Adrenal gland (tissue), 5 donors: ENCODE measurements around the gene VWA1.

Experiments used
- CTCF ChIP-seq, 6 experiments: fragments of 450-650 bp in 4 of 6; fragments of 200-600 bp in 2 of 6; sonication (generic) in 1 of 6; IDR thresholded peaks; 1 replicate in 5 of 6; 2 replicates in 1 of 6; pipeline versions ENCODE4 v1.5.1 to v1.8.0; 2016 to 2021; ENCODE audit warnings: antibody characterized with exemption in 6 of 6, mild to moderate bottlenecking in 2 of 6, moderate library complexity in 1 of 6
- POLR2A ChIP-seq, 2 donors: fragments of 450-650 bp; IDR thresholded peaks; one replicate each; pipeline ENCODE4 v1.6.1; 2017; ENCODE audit warnings: antibody characterized with exemption in 2 of 2, mild to moderate bottlenecking in 2 of 2, moderate library complexity in 1 of 2
- donor health status: DM: no; HTN: no; CAD: no.

DNA sequence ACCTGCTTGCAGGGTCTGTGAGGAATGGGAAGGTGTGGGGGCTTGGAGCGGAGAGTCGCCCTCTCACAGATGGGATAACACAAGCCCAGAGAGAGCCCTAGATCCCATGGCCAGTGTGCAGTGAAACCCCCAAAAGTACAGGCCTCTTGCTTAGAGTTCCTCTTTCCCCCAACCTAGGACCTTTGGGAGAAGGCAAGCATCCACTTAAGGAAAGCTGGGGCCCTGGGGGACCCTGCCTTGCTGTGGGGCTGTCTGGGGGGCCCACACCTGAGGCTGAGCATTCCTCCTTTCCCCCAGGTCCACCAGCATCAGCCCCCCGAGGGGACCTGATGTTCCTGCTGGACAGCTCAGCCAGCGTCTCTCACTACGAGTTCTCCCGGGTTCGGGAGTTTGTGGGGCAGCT, 1.1 kb downstream of the VWA1 start:
- no peak for TF ChIP-seq CTCF (IDR thresholded peaks at IDR 0.05)
- no peak for TF ChIP-seq POLR2A (IDR thresholded peaks at IDR 0.05)
